HCT116 (cell line): Measurements from ENCODE around the gene CAMK2D. TPM values are rescaled to one million over a fixed set of nuclear protein-coding genes. Genes with fewer than 3 reads are reported as not detected.
A peak's percentile ranks its signal among the peaks of the same experiment; 100 is the strongest.

Source experiments
- ATAC-seq: fragments of 200-7000 bp; cut with Tn5 transposase; 2 replicates; pipeline ENCODE4 v1.9.1; 2020; ENCODE audit warnings: mild to moderate bottlenecking, moderate library complexity
- BruUV-seq: library from RNA; stranded (reverse); fragments of 400-500 nt; replicated peaks from 2 replicates; lab custom pipeline; 2021; lab: Mats Ljungman, UMichigan
- CTCF ChIA-PET: fragments of 300-600 bp; sonication (Branson Sonifier 250); formaldehyde crosslinking; loops from one replicate; lab custom pipeline; 2021; ENCODE audit warnings: antibody characterized with exemption; lab: Charles Lee
- POLR2A ChIA-PET: fragments of 300-600, 350-600 bp; sonication (Branson Sonifier 250); formaldehyde crosslinking; loops from one replicate; lab custom pipeline; 2021; ENCODE audit warnings: antibody characterized with exemption; lab: Charles Lee
- RAD21 ChIA-PET, 2 experiments: fragments of 300-600 bp; sonication (Branson Sonifier 250); formaldehyde crosslinking; loops; one replicate each; lab custom pipeline; 2023; ENCODE audit warnings: low total read pairs in 2 of 2; ENCODE audit not compliant: uncharacterized antibody in 2 of 2, unreplicated experiment in 2 of 2, low non-redundant PET in 1 of 2; lab: Charles Lee
- DNase-seq: peaks from one replicate; pipeline ENCODE4 v3.0.0-alpha.2; 2010; ENCODE audit warnings: low read depth, low spot score
- H2AFZ ChIP-seq: fragments of 200-600 bp; shearing (Covaris generic), sonication (generic); 2 replicates; pipeline ENCODE4 v1.6.1; 2017; ENCODE audit warnings: low read depth, mixed run types, mixed read lengths, antibody characterized with exemption, low read length; ENCODE audit not compliant: poor library complexity, severe bottlenecking
- H3K27ac ChIP-seq: 2 replicates; pipeline ENCODE4 v1.5.1; 2012; ENCODE audit warnings: low read depth, low read length
- H3K27me3 ChIP-seq: fragments of 200-600 bp; sonication (generic); 2 replicates; pipeline ENCODE4 v1.6.1; 2016; ENCODE audit warnings: mixed run types, low read length, mixed read lengths; ENCODE audit not compliant: insufficient read depth
- H3K36me3 ChIP-seq, 2 experiments: fragments of 200-500 bp in 1 of 2; fragments of 200-600 bp in 1 of 2; sonication (Bioruptor generic) in 1 of 2; sonication (generic) in 1 of 2; 2 replicates each; pipeline versions ENCODE4 v1.5.1 to v1.6.1; 2014 to 2016; ENCODE audit warnings: low read length in 2 of 2, inconsistent platforms in 1 of 2, mixed read lengths in 1 of 2, mixed run types in 1 of 2; ENCODE audit not compliant: insufficient read depth in 2 of 2, control insufficient read depth in 1 of 2
- H3K4me1 ChIP-seq, 2 experiments: fragments of 200-600 bp in 1 of 2; sonication (generic) in 1 of 2; 2 replicates each; pipeline versions ENCODE4 v1.5.1 to v1.6.1; 2012 to 2017; ENCODE audit warnings: low read length in 2 of 2, inconsistent platforms in 1 of 2, mild to moderate bottlenecking in 1 of 2, mixed read lengths in 1 of 2, mixed run types in 1 of 2, moderate library complexity in 1 of 2; ENCODE audit not compliant: insufficient read depth in 2 of 2, control insufficient read depth in 1 of 2
- H3K4me2 ChIP-seq: fragments of 200-600 bp; sonication (generic); 2 replicates; pipeline ENCODE4 v1.6.1; 2017; ENCODE audit warnings: mixed run types, low read length, mixed read lengths
- H3K4me3 ChIP-seq, 2 experiments: fragments of 200-600 bp in 1 of 2; sonication (generic) in 1 of 2; replicated peaks in 1 of 2; 2 replicates each; pipeline ENCODE4 v1.5.1; 2011 to 2016; ENCODE audit warnings: low read length in 2 of 2, control low read depth in 1 of 2, low read depth in 1 of 2, mild to moderate bottlenecking in 1 of 2, mixed read lengths in 1 of 2, mixed run types in 1 of 2
- H3K79me2 ChIP-seq: fragments of 200-600 bp; sonication (generic); 2 replicates; pipeline ENCODE4 v1.6.1; 2017; ENCODE audit warnings: mild to moderate bottlenecking, mixed run types, low read length, moderate library complexity, mixed read lengths; ENCODE audit not compliant: insufficient read depth
- H3K9ac ChIP-seq: fragments of 200-600 bp; sonication (generic); 2 replicates; pipeline ENCODE4 v1.6.1; 2016; ENCODE audit warnings: low read length, mixed read lengths
- H3K9me2 ChIP-seq: fragments of 200-600 bp; sonication (generic), shearing (Covaris generic); 2 replicates; pipeline ENCODE4 v1.6.1; 2017; ENCODE audit warnings: mixed run types, mild to moderate bottlenecking, moderate library complexity; ENCODE audit not compliant: insufficient read depth
- H3K9me3 ChIP-seq, 2 experiments: fragments of 200-500 bp in 1 of 2; fragments of 200-600 bp in 1 of 2; sonication (Bioruptor generic) in 1 of 2; sonication (generic) in 1 of 2; 2 replicates each; pipeline ENCODE4 v1.6.1; 2014 to 2017; ENCODE audit warnings: low read length in 2 of 2, mixed read lengths in 2 of 2, inconsistent platforms in 1 of 2, low read depth in 1 of 2, mild to moderate bottlenecking in 1 of 2, mixed run types in 1 of 2, moderate library complexity in 1 of 2; ENCODE audit not compliant: control insufficient read depth in 1 of 2, insufficient read depth in 1 of 2
- H4K20me1 ChIP-seq: fragments of 200-600 bp; sonication (generic), shearing (Covaris generic); 2 replicates; pipeline ENCODE4 v1.6.1; 2017; ENCODE audit warnings: mixed run types, mild to moderate bottlenecking, moderate library complexity; ENCODE audit not compliant: insufficient read depth
- CBX3 ChIP-seq: IDR thresholded peaks from 2 replicates; pipeline ENCODE4 v1.6.1; 2012; ENCODE audit warnings: low read depth
- CEBPB ChIP-seq: IDR thresholded peaks from 2 replicates; pipeline ENCODE4 v1.6.1; 2012; ENCODE audit warnings: low read depth
- EGR1 ChIP-seq: IDR thresholded peaks from 2 replicates; pipeline ENCODE4 v1.6.1; 2012; ENCODE audit warnings: low read depth
- ELF1 ChIP-seq: IDR thresholded peaks from 2 replicates; pipeline ENCODE4 v1.6.1; 2012; ENCODE audit warnings: low read depth, borderline replicate concordance
- EZH2 ChIP-seq: fragments of 200-600 bp; sonication (generic); IDR thresholded peaks from 2 replicates; pipeline ENCODE4 v1.6.1; 2017; ENCODE audit warnings: antibody characterized with exemption, mixed run types
- EZH2phosphoT487 ChIP-seq: fragments of 200-600 bp; IDR thresholded peaks from 2 replicates; pipeline ENCODE4 v1.6.1; 2018; ENCODE audit warnings: antibody characterized with exemption, borderline replicate concordance
- FOSL1 ChIP-seq: IDR thresholded peaks from 2 replicates; pipeline ENCODE4 v1.6.1; 2012; ENCODE audit warnings: low read depth
- JUND ChIP-seq: IDR thresholded peaks from 2 replicates; pipeline ENCODE4 v1.6.1; 2012
- POLR2A ChIP-seq: IDR thresholded peaks from 2 replicates; pipeline ENCODE4 v1.7.0; 2011; ENCODE audit warnings: borderline replicate concordance; ENCODE audit not compliant: insufficient read depth, insufficient read length; ENCODE audit errors: extremely low read depth
- POLR2AphosphoS5 ChIP-seq: IDR thresholded peaks from 2 replicates; pipeline ENCODE4 v1.6.1; 2011; ENCODE audit warnings: mild to moderate bottlenecking, low read depth, low read length, moderate library complexity
- RAD21 ChIP-seq: IDR thresholded peaks from 2 replicates; pipeline ENCODE4 v1.6.1; 2012; ENCODE audit warnings: low read depth, mild to moderate bottlenecking
- SIN3A ChIP-seq: IDR thresholded peaks from 2 replicates; pipeline ENCODE4 v1.6.1; 2012; ENCODE audit warnings: low read depth
- SP1 ChIP-seq: IDR thresholded peaks from 2 replicates; pipeline ENCODE4 v1.6.1; 2012; ENCODE audit warnings: low read depth
- SRF ChIP-seq: IDR thresholded peaks from 2 replicates; pipeline ENCODE4 v1.6.1; 2012; ENCODE audit warnings: low read depth
- YY1 ChIP-seq: IDR thresholded peaks from 2 replicates; pipeline ENCODE4 v1.6.1; 2011; ENCODE audit warnings: low read length, low read depth, moderate library complexity, mild to moderate bottlenecking; ENCODE audit not compliant: insufficient replicate concordance; ENCODE audit errors: extremely low read depth
- ZFX ChIP-seq: fragments of 450-650 bp; IDR thresholded peaks from 2 replicates; pipeline ENCODE4 v1.6.1; 2017
- ZNF274 ChIP-seq: fragments of 200-500 bp; sonication (Bioruptor generic); IDR thresholded peaks from 2 replicates; pipeline ENCODE4 v1.6.1; 2014; ENCODE audit warnings: mild to moderate bottlenecking, low read depth, low read length, inconsistent platforms
- intact Hi-C: fragments of 100-400 bp; cut with micrococcal nuclease; formaldehyde crosslinking; loops from 2 replicates; pipeline ENCODE4 v1.10.0; 2022
- total RNA-seq: library from RNA; stranded (reverse); gene quantifications from one replicate; pipeline ENCODE4 v1.2.1, GENCODE V29; 2021; ENCODE audit not compliant: unreplicated experiment
- TF ChIP-seq, protein P1 (sequence below): IDR thresholded peaks from 2 replicates; pipeline ENCODE4 v1.6.1; 2012; ENCODE audit warnings: low read depth
- TF ChIP-seq, protein P2 (sequence below): IDR thresholded peaks from 2 replicates; pipeline ENCODE4 v1.6.1; 2012
- TF ChIP-seq, protein P3 (sequence below), 3 experiments: fragments of 200-600 bp in 1 of 3; sonication (generic) in 1 of 3; IDR thresholded peaks in 2 of 3; conservative IDR thresholded peaks in 1 of 3; 2 replicates each; pipeline ENCODE4 v1.5.1; 2012 to 2017; ENCODE audit warnings: low read depth in 2 of 3, low read length in 2 of 3, antibody characterized with exemption in 1 of 3, borderline replicate concordance in 1 of 3, control low read depth in 1 of 3, mild to moderate bottlenecking in 1 of 3, mixed read lengths in 1 of 3, mixed run types in 1 of 3, moderate library complexity in 1 of 3; ENCODE audit not compliant: insufficient read depth in 1 of 3
- TF ChIP-seq, protein P4 (sequence below): IDR thresholded peaks from 2 replicates; pipeline ENCODE4 v1.6.1; 2012

CAMK2D gene
- total RNA-seq, 1 experiment from 2014 or later, result 67.0 TPM

DNA sequence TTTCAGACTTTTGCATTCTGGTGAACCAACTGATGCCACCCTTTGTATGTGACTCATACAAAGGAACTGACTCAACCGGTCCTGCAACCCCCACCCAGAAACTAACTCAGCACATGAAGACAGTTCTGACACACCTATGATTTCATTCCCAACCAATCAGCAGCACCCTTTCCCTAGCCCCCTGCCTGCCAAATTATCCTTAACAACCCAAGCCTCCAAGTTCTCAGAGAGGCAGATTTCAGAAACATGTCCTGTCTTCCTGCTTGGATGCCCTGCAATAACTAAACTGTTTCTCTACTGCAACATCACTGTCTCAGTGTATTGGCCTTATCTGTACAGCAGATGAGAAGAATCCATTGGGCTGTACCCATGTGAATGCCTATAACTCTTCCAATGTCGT lies 284.7 kb downstream of the CAMK2D start (continued):
- no peak for TF ChIP-seq POLR2AphosphoS5
- TF ChIP-seq ZFX, result no peak

DNA sequence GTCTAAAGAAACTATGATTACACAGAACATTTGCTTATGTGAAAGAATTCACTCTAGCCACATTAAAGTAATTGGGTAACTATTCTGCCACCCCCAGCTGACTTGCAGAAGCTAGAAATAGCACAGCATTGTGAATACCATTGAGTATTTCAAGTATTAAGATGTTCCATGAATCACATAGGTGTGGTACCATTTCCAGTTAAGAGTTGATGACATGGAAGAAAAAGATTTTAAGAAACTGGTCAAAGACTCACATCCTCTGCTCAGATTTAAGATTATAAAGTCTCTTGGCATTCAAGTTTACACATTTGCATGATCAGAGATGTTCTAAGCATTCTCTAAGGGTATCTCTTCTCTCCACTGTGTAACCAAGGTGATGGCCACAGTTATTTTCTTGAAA lies 287.5 kb downstream of the CAMK2D start:
- ChIA-PET RAD21 (no interaction called here), POLR2A (no interaction called here), CTCF (no interaction called here)
- H3K27ac ChIP-seq, result peak overlapping the region; percentile 62; the same call in 1 of the 2 replicates
- no peaks in the 10 kb centered on the region for H3K9me2 ChIP-seq
- H3K36me3 ChIP-seq, result peaks cover 0 to 5% of the 10 kb centered on the region in 2 experiments; a peak in 1 of 4 replicates
- DNase-seq (peak; percentile 72), ATAC-seq (peak; percentile 56)
- intact Hi-C loops, result no loop called here
- no peak overlapping the region for H2AFZ ChIP-seq
- peaks cover 0 to 17% of the 10 kb centered on the region in 2 experiments; a peak in 2 of 4 replicates for H3K9me3 ChIP-seq
- H4K20me1 ChIP-seq, result no peaks in the 10 kb centered on the region
- H3K4me1 ChIP-seq, result peaks cover 38 to 73% of the 10 kb centered on the region in 2 experiments
- H3K4me2 ChIP-seq, result peak overlapping the region; percentile 37
- H3K4me3 ChIP-seq, result no peak overlapping the region
- 0 out of 2 replicates have a peak overlapping the region, but pooled peaks have one; percentile 5 for H3K9ac ChIP-seq
- no peaks in the 10 kb centered on the region for H3K27me3 ChIP-seq
- no peaks in the 10 kb centered on the region for H3K79me2 ChIP-seq
- BruUV-seq, result no TSS peak
- TF ChIP-seq EGR1 (peak; percentile 57; the same call in 1 of the 2 replicates), ZNF274 (no peak), RAD21 (peak; percentile 16; the same call in 1 of the 2 replicates), CBX3 (peak; percentile 81), SP1 (peak; percentile 91), EZH2 (no peak), YY1 (peak; percentile 51), SIN3A (peak; percentile 51; the same call in 1 of the 2 replicates), JUND (peak; percentile 78), POLR2AphosphoS5 (peak; percentile 43; the same call in 1 of the 2 replicates), POLR2A (no peak), EZH2phosphoT487 (no peak), FOSL1 (peak; percentile 87), SRF (0 out of 2 replicates have a peak, but pooled peaks have one; percentile 13), CEBPB (peak; percentile 88), ZFX (no peak), ELF1 (no peak)
- TF ChIP-seq, protein P1, sequence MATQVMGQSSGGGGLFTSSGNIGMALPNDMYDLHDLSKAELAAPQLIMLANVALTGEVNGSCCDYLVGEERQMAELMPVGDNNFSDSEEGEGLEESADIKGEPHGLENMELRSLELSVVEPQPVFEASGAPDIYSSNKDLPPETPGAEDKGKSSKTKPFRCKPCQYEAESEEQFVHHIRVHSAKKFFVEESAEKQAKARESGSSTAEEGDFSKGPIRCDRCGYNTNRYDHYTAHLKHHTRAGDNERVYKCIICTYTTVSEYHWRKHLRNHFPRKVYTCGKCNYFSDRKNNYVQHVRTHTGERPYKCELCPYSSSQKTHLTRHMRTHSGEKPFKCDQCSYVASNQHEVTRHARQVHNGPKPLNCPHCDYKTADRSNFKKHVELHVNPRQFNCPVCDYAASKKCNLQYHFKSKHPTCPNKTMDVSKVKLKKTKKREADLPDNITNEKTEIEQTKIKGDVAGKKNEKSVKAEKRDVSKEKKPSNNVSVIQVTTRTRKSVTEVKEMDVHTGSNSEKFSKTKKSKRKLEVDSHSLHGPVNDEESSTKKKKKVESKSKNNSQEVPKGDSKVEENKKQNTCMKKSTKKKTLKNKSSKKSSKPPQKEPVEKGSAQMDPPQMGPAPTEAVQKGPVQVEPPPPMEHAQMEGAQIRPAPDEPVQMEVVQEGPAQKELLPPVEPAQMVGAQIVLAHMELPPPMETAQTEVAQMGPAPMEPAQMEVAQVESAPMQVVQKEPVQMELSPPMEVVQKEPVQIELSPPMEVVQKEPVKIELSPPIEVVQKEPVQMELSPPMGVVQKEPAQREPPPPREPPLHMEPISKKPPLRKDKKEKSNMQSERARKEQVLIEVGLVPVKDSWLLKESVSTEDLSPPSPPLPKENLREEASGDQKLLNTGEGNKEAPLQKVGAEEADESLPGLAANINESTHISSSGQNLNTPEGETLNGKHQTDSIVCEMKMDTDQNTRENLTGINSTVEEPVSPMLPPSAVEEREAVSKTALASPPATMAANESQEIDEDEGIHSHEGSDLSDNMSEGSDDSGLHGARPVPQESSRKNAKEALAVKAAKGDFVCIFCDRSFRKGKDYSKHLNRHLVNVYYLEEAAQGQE, result no peak
- TF ChIP-seq, protein P2, sequence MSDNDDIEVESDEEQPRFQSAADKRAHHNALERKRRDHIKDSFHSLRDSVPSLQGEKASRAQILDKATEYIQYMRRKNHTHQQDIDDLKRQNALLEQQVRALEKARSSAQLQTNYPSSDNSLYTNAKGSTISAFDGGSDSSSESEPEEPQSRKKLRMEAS, result no peak
- TF ChIP-seq, protein P3, sequence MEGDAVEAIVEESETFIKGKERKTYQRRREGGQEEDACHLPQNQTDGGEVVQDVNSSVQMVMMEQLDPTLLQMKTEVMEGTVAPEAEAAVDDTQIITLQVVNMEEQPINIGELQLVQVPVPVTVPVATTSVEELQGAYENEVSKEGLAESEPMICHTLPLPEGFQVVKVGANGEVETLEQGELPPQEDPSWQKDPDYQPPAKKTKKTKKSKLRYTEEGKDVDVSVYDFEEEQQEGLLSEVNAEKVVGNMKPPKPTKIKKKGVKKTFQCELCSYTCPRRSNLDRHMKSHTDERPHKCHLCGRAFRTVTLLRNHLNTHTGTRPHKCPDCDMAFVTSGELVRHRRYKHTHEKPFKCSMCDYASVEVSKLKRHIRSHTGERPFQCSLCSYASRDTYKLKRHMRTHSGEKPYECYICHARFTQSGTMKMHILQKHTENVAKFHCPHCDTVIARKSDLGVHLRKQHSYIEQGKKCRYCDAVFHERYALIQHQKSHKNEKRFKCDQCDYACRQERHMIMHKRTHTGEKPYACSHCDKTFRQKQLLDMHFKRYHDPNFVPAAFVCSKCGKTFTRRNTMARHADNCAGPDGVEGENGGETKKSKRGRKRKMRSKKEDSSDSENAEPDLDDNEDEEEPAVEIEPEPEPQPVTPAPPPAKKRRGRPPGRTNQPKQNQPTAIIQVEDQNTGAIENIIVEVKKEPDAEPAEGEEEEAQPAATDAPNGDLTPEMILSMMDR (IDR thresholded peaks at IDR 0.05 in 2 of 3, conservative IDR thresholded peaks at IDR 0.05 in 1 of 3; ENCODE audit: borderline replicate concordance in 1 of 3, insufficient read depth in 1 of 3, low read depth in 2 of 3, low read length in 2 of 3), result no peak
- TF ChIP-seq, protein P4, sequence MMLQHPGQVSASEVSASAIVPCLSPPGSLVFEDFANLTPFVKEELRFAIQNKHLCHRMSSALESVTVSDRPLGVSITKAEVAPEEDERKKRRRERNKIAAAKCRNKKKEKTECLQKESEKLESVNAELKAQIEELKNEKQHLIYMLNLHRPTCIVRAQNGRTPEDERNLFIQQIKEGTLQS, result peak; percentile 60; the same call in 1 of the 2 replicates
